Choroid plexus epithelial cell (primary cell): ENCODE measurements around the gene IRAK3.
"Not testable (repeated sequence)": the region's sequence is repeated elsewhere in the genome, so short reads cannot be mapped to it uniquely, and the experiment has no call there.

Source experiments
- DNase-seq: peaks from one replicate; pipeline ENCODE4 v3.0.0-alpha.2; 2010; ENCODE audit warnings: low read depth
- H3K4me3 ChIP-seq: 2 replicates; pipeline ENCODE4 v1.5.1; 2011; ENCODE audit warnings: low read depth, mild to moderate bottlenecking, control low read depth, low read length, moderate library complexity
- CTCF ChIP-seq: conservative IDR thresholded peaks from 2 replicates; pipeline ENCODE4 v1.5.1; 2011; ENCODE audit warnings: low read depth, mild to moderate bottlenecking, control low read depth, inconsistent platforms, low read length, moderate library complexity

IRAK3 gene

DNA sequence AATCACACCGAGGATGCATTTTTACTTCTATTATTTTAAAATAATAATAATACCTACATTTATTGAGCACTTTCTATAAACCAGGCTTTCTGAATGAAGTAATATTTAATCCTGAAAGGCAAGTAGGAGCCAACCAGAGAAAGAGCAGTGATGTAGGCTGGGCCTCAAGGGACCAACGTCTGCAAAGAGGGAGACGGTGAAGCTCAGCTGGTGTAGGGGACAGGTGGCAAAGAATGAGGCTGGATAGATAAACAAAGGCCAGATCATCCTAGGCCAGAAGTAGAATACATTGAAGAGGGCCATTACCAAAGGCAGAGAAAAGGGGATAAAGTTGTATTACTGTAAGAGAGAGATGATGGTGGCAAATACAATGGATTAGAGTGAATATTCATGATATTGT is 18.4 kb upstream of the IRAK3 start:
- H3K4me3 ChIP-seq = no peak overlapping the region
- TF ChIP-seq CTCF = no peak
- no peak for DNase-seq

DNA sequence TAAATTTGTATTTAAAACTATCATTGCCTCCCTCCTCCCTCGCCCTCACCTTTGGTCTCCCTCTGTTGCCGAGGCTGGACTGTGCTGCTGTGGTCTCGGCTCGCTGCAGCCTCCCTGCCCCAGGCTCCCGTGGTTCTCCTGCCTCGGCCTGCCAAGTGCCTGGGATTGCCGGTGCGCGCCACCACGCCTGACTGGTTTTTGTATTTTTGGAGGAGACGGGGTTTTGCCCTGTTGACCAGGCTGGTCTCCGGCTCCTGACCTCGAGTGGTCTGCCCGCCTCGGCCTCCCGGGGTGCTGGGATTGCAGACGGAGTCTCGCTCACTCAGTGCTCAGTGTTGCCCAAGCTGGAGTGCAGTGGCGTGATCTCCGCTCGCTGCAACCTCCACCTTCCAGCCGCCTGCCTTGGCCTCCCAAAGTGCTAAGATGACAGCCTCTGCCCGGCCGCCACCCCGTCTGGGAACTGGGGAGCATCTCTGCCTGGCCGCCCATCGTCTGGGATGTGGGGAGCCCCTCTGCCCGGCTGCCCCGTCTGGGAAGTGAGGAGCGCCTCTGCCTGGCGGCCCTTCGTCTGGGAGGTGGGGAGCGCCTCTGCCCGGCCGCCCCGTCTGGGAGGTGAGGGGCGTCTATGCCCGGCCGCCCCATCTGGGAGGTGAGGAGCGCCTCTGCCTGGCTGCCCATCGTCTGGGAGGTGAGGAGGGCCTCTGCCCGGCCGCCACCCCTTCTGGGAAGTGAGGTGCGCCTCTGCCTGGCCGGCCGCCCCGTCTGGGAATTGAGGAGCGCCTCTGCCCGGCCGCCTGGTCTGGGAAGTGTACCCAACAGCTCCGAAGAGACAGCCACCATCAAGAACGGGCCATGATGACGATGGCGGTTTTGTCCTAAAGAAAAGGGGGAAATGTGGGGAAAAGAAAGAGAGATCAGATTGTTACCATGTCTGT is 14.4 kb upstream of the IRAK3 start:
- DNase-seq = not testable (repeated sequence)

DNA sequence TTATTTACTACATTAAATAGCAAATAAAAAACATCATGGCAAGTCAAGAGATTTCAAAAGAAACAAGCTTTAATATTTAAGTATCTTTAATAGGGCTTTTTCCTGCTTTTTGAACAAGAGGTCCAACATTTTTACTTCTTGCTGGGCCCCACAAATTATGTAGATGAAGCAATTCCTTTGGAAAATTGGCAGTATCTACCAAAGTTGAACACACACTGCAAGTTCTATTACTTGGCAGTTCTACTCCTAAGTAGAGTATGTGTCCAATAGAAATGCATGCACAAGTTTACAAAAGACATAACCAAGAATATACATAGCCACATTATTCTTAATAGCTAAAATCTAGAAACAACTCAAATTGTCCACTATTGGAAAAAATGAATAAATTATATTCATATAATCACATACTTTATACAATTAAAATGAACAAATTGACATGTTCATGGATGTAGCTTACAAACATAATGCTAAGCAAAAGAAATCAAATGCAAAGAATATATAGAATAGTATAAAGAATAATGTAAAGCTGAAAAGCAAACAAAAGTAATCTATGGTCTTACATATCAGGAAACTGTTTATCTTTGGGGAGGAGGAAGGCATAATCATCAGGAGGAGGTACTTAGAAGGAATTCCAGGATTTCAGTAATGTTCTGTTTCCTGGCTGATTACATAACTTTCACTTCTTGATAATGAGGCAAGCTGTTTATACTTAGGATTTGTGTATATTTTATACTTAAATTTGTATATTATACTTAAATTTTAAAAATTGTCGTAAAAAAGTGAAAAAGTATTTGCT is 12.7 kb upstream of the IRAK3 start:
- DNase-seq = peak; percentile 55
- TF ChIP-seq CTCF = no peak

More for the DNA sequence above, 14.4 kb upstream of the IRAK3 start:
- not testable (repeated sequence) for H3K4me3 ChIP-seq

GRCh38 chr12:66182956-66183355 is 6.1 kb upstream of the IRAK3 start:
- TF ChIP-seq CTCF = no peak
- no peak overlapping the region for H3K4me3 ChIP-seq
- no peak for DNase-seq

More for the DNA sequence above, 12.7 kb upstream of the IRAK3 start:
- no peak overlapping the region for H3K4me3 ChIP-seq

DNA sequence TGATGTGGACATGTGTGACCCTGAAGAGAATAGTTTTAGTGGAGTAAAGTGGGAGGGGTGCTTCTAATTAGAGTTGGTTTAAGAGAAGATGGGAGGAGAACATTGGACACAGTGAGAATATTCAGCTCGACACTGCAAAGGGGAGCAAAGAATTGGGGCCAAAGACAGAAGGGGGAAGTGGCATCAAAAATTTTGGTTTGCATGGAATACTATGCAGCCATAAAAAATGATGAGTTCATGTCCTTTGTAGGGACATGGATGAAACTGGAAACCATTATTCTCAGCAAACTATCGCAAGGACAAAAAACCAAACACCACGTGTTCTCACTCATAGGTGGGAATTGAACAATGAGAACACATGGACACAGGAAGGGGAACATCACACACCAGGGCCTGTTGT is 4.2 kb upstream of the IRAK3 start:
- not testable (repeated sequence) for H3K4me3 ChIP-seq, DNase-seq

DNA sequence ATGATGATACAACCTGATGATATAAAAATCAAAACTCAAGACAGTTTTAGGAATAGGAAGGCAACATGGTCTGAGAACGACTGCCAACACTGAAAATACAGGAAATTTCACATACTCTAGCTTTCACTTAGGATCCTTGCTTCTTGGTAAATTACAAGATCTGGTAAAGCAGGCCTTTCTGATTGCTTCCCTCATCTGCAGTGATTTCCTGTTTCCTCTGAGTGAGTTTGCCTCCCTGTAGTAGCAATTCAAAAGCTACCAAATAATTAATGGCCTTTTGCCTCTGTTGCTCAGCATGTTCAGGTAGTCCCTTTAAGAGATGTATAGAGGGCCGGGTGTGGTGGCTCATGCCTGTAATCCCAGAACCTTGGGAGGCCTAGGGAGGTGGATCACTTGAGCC is 2.0 kb upstream of the IRAK3 start:
- no peak for TF ChIP-seq CTCF
- DNase-seq = no peak

DNA sequence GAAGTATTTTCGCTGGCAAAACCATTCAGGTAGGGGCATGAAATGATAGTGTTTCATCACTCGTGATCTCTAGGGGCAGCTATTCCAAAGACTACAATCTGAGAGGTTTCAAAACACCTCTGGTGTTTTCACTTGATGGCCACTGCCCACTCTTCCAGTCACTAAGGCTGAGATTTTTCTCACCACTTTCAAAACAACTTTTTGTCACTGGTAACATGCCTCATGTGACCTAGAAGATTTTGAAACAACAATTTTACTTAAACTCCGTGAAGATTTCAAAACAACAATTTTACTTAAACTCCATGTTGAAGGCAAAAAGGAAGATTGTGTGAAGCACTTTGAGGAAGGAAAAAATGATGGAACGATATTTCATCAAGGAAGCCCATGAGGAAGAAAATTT is 1.2 kb upstream of the IRAK3 start:
- DNase-seq = no peak
- H3K4me3 ChIP-seq = no peak overlapping the region
- TF ChIP-seq CTCF = no peak

More for the DNA sequence above, 2.0 kb upstream of the IRAK3 start:
- no peak overlapping the region for H3K4me3 ChIP-seq
